Gastrocnemius medialis (tissue), 4 donors: ENCODE data around the gene BASP1. TPM values are rescaled to one million over a fixed set of nuclear protein-coding genes. Genes with fewer than 3 reads are reported as not detected.

Source experiments
- ATAC-seq, 2 donors: fragments of 150-250 bp; one replicate each; pipeline ENCODE4 v1.9.1; 2016
- DNase-seq, 2 donors: peaks; one replicate each; pipeline ENCODE4 v3.0.0-alpha.2; 2019
- H3K27ac ChIP-seq, 4 donors: fragments of 200-600 bp; sonication (generic); 1 replicate in 1 of 4; 2 replicates in 3 of 4; pipeline ENCODE4 v1.5.1; 2016 to 2018; ENCODE audit warnings: mild to moderate bottlenecking in 2 of 4, moderate library complexity in 1 of 4
- H3K27me3 ChIP-seq, 3 donors: fragments of 200-600 bp; sonication (generic) in 2 of 3; 1 replicate in 1 of 3; 2 replicates in 2 of 3; pipeline versions ENCODE4 v1.5.1 to v1.6.0; 2016 to 2019; ENCODE audit warnings: mild to moderate bottlenecking in 1 of 3, moderate library complexity in 1 of 3
- H3K36me3 ChIP-seq, 2 donors: fragments of 200-600 bp; sonication (generic) in 1 of 2; one replicate each; pipeline ENCODE4 v1.5.1; 2017 to 2018
- H3K4me1 ChIP-seq, 2 donors: fragments of 200-600 bp; sonication (generic) in 1 of 2; one replicate each; pipeline ENCODE4 v1.5.1; 2016 to 2017; ENCODE audit warnings: mild to moderate bottlenecking in 2 of 2
- H3K4me3 ChIP-seq, 4 donors: fragments of 200-600 bp; sonication (generic) in 3 of 4; 1 replicate in 1 of 4; 2 replicates in 3 of 4; pipeline ENCODE4 v1.5.1; 2016 to 2019; ENCODE audit warnings: mild to moderate bottlenecking in 2 of 4
- H3K9me3 ChIP-seq, 3 donors: fragments of 200-600 bp; sonication (generic) in 2 of 3; 1 replicate in 1 of 3; 2 replicates in 2 of 3; pipeline ENCODE4 v1.5.1; 2016 to 2019
- POLR2A ChIP-seq, 2 donors: fragments of 450-650 bp; IDR thresholded peaks; one replicate each; pipeline ENCODE4 v1.6.1; 2017; ENCODE audit warnings: antibody characterized with exemption in 2 of 2, mild to moderate bottlenecking in 2 of 2, moderate library complexity in 2 of 2
- in situ Hi-C, 4 donors: fragments of 200-750 bp; cut with MboI; loops; one replicate each; pipeline versions ENCODE4 v1.15.0 to v1.8.0; 2017; ENCODE audit warnings: low sequenced_read_pairs in 4 of 4
- intact Hi-C: fragments of 100-400 bp; cut with DNase I; formaldehyde crosslinking; loops from one replicate; pipeline ENCODE4 v1.15.1; 2023; ENCODE audit warnings: low total_unique reads
- total RNA-seq, 4 donors: library from RNA; depleted of rRNA; stranded (reverse); fragments of >200 nt; gene quantifications; one replicate each; pipeline versions ENCODE4 v1.1.0 to v1.2.3, GENCODE V29; 2016
- TF ChIP-seq, protein P1 (sequence below), 5 experiments: fragments of 450-650 bp in 3 of 5; fragments of 200-600 bp in 2 of 5; sonication (generic) in 2 of 5; IDR thresholded peaks in 4 of 5; conservative IDR thresholded peaks in 1 of 5; 1 replicate in 4 of 5; 2 replicates in 1 of 5; pipeline ENCODE4 v1.5.1; 2016 to 2019; ENCODE audit warnings: antibody characterized with exemption in 5 of 5, mild to moderate bottlenecking in 3 of 5, moderate library complexity in 3 of 5

Gene BASP1
- total RNA-seq, 4 donors from 2014 or later = 0.82 to 4.0 (median 4.0) TPM; not detected in 1

GRCh38 chr5:17275289-17276158 lies 58.1 kb downstream of the BASP1 start:
- TF ChIP-seq, protein P1, sequence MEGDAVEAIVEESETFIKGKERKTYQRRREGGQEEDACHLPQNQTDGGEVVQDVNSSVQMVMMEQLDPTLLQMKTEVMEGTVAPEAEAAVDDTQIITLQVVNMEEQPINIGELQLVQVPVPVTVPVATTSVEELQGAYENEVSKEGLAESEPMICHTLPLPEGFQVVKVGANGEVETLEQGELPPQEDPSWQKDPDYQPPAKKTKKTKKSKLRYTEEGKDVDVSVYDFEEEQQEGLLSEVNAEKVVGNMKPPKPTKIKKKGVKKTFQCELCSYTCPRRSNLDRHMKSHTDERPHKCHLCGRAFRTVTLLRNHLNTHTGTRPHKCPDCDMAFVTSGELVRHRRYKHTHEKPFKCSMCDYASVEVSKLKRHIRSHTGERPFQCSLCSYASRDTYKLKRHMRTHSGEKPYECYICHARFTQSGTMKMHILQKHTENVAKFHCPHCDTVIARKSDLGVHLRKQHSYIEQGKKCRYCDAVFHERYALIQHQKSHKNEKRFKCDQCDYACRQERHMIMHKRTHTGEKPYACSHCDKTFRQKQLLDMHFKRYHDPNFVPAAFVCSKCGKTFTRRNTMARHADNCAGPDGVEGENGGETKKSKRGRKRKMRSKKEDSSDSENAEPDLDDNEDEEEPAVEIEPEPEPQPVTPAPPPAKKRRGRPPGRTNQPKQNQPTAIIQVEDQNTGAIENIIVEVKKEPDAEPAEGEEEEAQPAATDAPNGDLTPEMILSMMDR (IDR thresholded peaks at IDR 0.05 in 4 of 5, conservative IDR thresholded peaks at IDR 0.05 in 1 of 5) = no peak
- TF ChIP-seq POLR2A (IDR thresholded peaks at IDR 0.05) = no peak
- DNase-seq = no peak
- Histone ChIP-seq H3K36me3 (no peaks in the 10 kb centered on the region), H3K27ac (no peak overlapping the region), H3K4me1 (no peaks in the 10 kb centered on the region), H3K4me3 (no peak overlapping the region), H3K27me3 (no peaks in the 10 kb centered on the region), H3K9me3 (no peaks in the 10 kb centered on the region)
- in situ Hi-C loops = no loop called here
- intact Hi-C loops = no loop called here
- ATAC-seq = no peak

DNA sequence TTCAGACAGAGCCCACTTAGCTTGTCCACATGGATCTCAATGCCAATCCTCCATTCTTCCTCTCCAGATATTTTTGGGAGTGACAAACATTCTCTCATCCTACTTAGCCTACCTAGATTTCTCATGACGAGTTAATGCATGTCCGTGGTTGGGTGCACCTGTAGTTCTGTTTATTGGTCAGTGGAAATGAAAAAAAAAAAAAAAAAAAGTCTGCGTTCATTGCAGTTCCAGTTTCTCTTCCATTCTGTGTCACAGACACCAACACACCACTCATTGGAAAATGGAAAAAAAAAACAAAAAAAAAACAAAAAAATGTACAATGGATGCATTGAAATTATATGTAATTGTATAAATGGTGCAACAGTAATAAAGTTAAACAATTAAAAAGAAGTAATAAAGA lies 59.0 kb downstream of the BASP1 start:
- Histone ChIP-seq H3K4me1 (no peaks in the 10 kb centered on the region), H3K4me3 (no peak overlapping the region), H3K27ac (no peak overlapping the region), H3K27me3 (no peaks in the 10 kb centered on the region), H3K9me3 (no peaks in the 10 kb centered on the region), H3K36me3 (no peaks in the 10 kb centered on the region)
- no peak for DNase-seq
- in situ Hi-C loops = no loop called here
- intact Hi-C loops = no loop called here
- TF ChIP-seq, protein P1 (IDR thresholded peaks at IDR 0.05 in 4 of 5, conservative IDR thresholded peaks at IDR 0.05 in 1 of 5) = no peak
- TF ChIP-seq POLR2A (IDR thresholded peaks at IDR 0.05) = no peak
- no peak for ATAC-seq

GRCh38 chr5:17277907-17278306 lies 60.5 kb downstream of the BASP1 start:
- TF ChIP-seq, protein P1 (IDR thresholded peaks at IDR 0.05 in 4 of 5, conservative IDR thresholded peaks at IDR 0.05 in 1 of 5) = no peak
- TF ChIP-seq POLR2A (IDR thresholded peaks at IDR 0.05) = no peak
- no peaks in the 10 kb centered on the region for H3K4me1 ChIP-seq
- DNase-seq (no peak), ATAC-seq (no peak)
- no peak overlapping the region for H3K27ac ChIP-seq
- intact Hi-C loops (no loop called here), in situ Hi-C loops (no loop called here)
- H3K36me3 ChIP-seq = no peaks in the 10 kb centered on the region
- H3K9me3 ChIP-seq = no peaks in the 10 kb centered on the region
- H3K27me3 ChIP-seq = no peaks in the 10 kb centered on the region
- no peak overlapping the region for H3K4me3 ChIP-seq

GRCh38 chr5:17278931-17279330 lies 61.5 kb downstream of the BASP1 start:
- Histone ChIP-seq H3K36me3 (no peaks in the 10 kb centered on the region), H3K9me3 (no peaks in the 10 kb centered on the region), H3K27me3 (no peaks in the 10 kb centered on the region), H3K27ac (no peak overlapping the region), H3K4me1 (no peaks in the 10 kb centered on the region), H3K4me3 (no peak overlapping the region)
- no peak for ATAC-seq
- in situ Hi-C loops = no loop called here
- TF ChIP-seq POLR2A (IDR thresholded peaks at IDR 0.05) = no peak
- TF ChIP-seq, protein P1 (IDR thresholded peaks at IDR 0.05 in 4 of 5, conservative IDR thresholded peaks at IDR 0.05 in 1 of 5) = no peak
- no peak for DNase-seq
- intact Hi-C loops = no loop called here
